PC-3 (cell line): ENCODE data around the gene GJC1. TPM values are rescaled to one million over a fixed set of nuclear protein-coding genes. Genes with fewer than 3 reads are reported as not detected.
A peak's percentile ranks its signal among the peaks of the same experiment; 100 is the strongest.

Source experiments
- ATAC-seq: fragments of 200-7000 bp; cut with Tn5 transposase; 2 replicates; pipeline ENCODE4 v1.9.1; 2020; ENCODE audit warnings: mild to moderate bottlenecking, moderate library complexity
- BruUV-seq: library from RNA; stranded (reverse); fragments of 400-500 nt; replicated peaks from 2 replicates; lab custom pipeline; 2021; lab: Mats Ljungman, UMichigan
- CTCF ChIA-PET: fragments of 300-600 bp; sonication (Branson Sonifier 250); formaldehyde crosslinking; loops from one replicate; lab custom pipeline; 2022; ENCODE audit warnings: antibody characterized with exemption; lab: Charles Lee
- POLR2A ChIA-PET: fragments of 300-600 bp; sonication (Branson Sonifier 250); formaldehyde crosslinking; loops from one replicate; lab custom pipeline; 2022; ENCODE audit warnings: antibody characterized with exemption; ENCODE audit not compliant: unreplicated experiment; lab: Charles Lee
- DNase-seq: peaks from one replicate; pipeline ENCODE4 v3.0.0-alpha.2; 2015
- H2AFZ ChIP-seq: fragments of 300-600 bp; sonication (generic); 2 replicates; pipeline ENCODE4 v1.6.0; 2016; ENCODE audit warnings: antibody characterized with exemption, low read length
- H3F3A ChIP-seq: fragments of 300-600 bp; sonication (generic); one replicate; pipeline ENCODE4 v1.6.0; 2017; ENCODE audit warnings: antibody characterized with exemption, low read length, control low read depth, mild to moderate bottlenecking; ENCODE audit not compliant: unreplicated experiment
- H3K27ac ChIP-seq: fragments of 300-600 bp; sonication (generic); 2 replicates; pipeline ENCODE4 v1.5.1; 2016; ENCODE audit warnings: mild to moderate bottlenecking, low read length
- H3K27me3 ChIP-seq: fragments of 300-600 bp; sonication (generic); 2 replicates; pipeline ENCODE4 v1.6.1; 2016; ENCODE audit warnings: low read length, mixed read lengths
- H3K36me3 ChIP-seq: fragments of 300-600 bp; sonication (generic); 2 replicates; pipeline ENCODE4 v1.6.1; 2016; ENCODE audit warnings: low read depth, mixed run types, low read length, mixed read lengths
- H3K4me1 ChIP-seq: fragments of 300-600 bp; sonication (generic); 2 replicates; pipeline ENCODE4 v1.5.1; 2016; ENCODE audit warnings: low read length; ENCODE audit not compliant: insufficient read depth
- H3K4me2 ChIP-seq: fragments of 300-600 bp; sonication (generic); 2 replicates; pipeline ENCODE4 v1.6.0; 2016; ENCODE audit warnings: low read length
- H3K4me3 ChIP-seq: fragments of 300-600 bp; sonication (generic); 2 replicates; pipeline ENCODE4 v1.5.1; 2016; ENCODE audit warnings: mild to moderate bottlenecking, low read length, mixed read lengths
- H3K79me2 ChIP-seq: fragments of 300-600 bp; sonication (generic); 2 replicates; pipeline ENCODE4 v1.6.1; 2017; ENCODE audit warnings: low read length, mixed read lengths
- H3K9ac ChIP-seq: fragments of 300-600 bp; sonication (generic); 2 replicates; pipeline ENCODE4 v1.6.0; 2016; ENCODE audit warnings: mild to moderate bottlenecking, low read length
- H3K9me2 ChIP-seq: fragments of 300-600 bp; sonication (generic); replicated peaks from 2 replicates; pipeline ENCODE4 v1.6.1; 2016; ENCODE audit warnings: mixed run types, low read length, mixed read lengths
- H3K9me3 ChIP-seq: fragments of 300-600 bp; sonication (generic); 2 replicates; pipeline ENCODE4 v1.6.1; 2016; ENCODE audit warnings: low read length, mixed read lengths
- H4K20me1 ChIP-seq: fragments of 300-600 bp; sonication (generic); 2 replicates; pipeline ENCODE4 v1.6.1; 2016; ENCODE audit warnings: low read length, mixed read lengths
- CTCF ChIP-seq: fragments of 300-600 bp; sonication (generic); conservative IDR thresholded peaks from 2 replicates; pipeline ENCODE4 v1.5.1; 2017; ENCODE audit warnings: antibody characterized with exemption, low read depth, mild to moderate bottlenecking, low read length
- EZH2 ChIP-seq: fragments of 300-600 bp; sonication (generic); IDR thresholded peaks from one replicate; pipeline ENCODE4 v1.6.1; 2017; ENCODE audit warnings: antibody characterized with exemption, mild to moderate bottlenecking, low read length; ENCODE audit not compliant: unreplicated experiment
- EZH2phosphoT487 ChIP-seq: fragments of 300-600 bp; sonication (generic); IDR thresholded peaks from 2 replicates; pipeline ENCODE4 v1.6.1; 2018; ENCODE audit warnings: mild to moderate bottlenecking, antibody characterized with exemption, low read length, borderline replicate concordance
- intact Hi-C: fragments of 100-400 bp; cut with micrococcal nuclease; formaldehyde crosslinking; loops from 2 replicates; pipeline ENCODE4 v1.9.0; 2023
- total RNA-seq: library from RNA; depleted of rRNA; stranded (reverse); fragments of >200 nt; gene quantifications from 2 replicates; pipeline ENCODE4 v1.2.3, GENCODE V29; 2014

Gene GJC1
- total RNA-seq, 1 experiment from 2014 or later = 17.1 TPM

- intact Hi-C loops = loop anchor here (2.0 kb wide), 1 partner anchor 35 kb away; no protein-coding TSS in a partner anchor
- Histone ChIP-seq H3K9me3 (no peaks in the 10 kb centered on the region), H3K9me2 (no peaks in the 10 kb centered on the region), H3K79me2 (no peaks in the 10 kb centered on the region), H3K9ac (peak overlapping the region; percentile 41), H3K4me1 (peaks cover 24% of the 10 kb centered on the region), H3F3A (no peaks in the 10 kb centered on the region), H2AFZ (peak overlapping the region; percentile 69), H4K20me1 (no peaks in the 10 kb centered on the region), H3K27me3 (no peaks in the 10 kb centered on the region), H3K4me2 (peak overlapping the region; percentile 43), H3K27ac (peak overlapping the region; percentile 82), H3K36me3 (no peaks in the 10 kb centered on the region; the same call in 1 of the 2 replicates), H3K4me3 (no peak overlapping the region)
- ATAC-seq (no peak; the same call in 1 of the 2 replicates), DNase-seq (no peak)
- TF ChIP-seq EZH2phosphoT487 = no peak
- no peak for TF ChIP-seq EZH2
- CTCF ChIA-PET = interaction anchor here (0.5 to 1.3 kb wide), 3 partner anchors 15 to 18 kb away, joined by 3 to 6 read pairs (median 3); no protein-coding TSS in a partner anchor
- POLR2A ChIA-PET = interaction anchor here (0.6 to 1.1 kb wide), 2 partner anchors 26 to 141 kb away, joined by 3 read pairs; no protein-coding TSS in a partner anchor
- BruUV-seq = TSS peak; percentile 34
Measured at GRCh38 chr17:44793885-44794842, 35.9 kb downstream of the GJC1 start.

GRCh38 chr17:44792276-44792675 is 37.8 kb downstream of the GJC1 start:
- H2AFZ ChIP-seq = no peak overlapping the region
- DNase-seq (no peak), ATAC-seq (no peak)
- CTCF ChIA-PET = no interaction called here
- TF ChIP-seq CTCF (no peak), EZH2phosphoT487 (no peak), EZH2 (no peak)
- no peaks in the 10 kb centered on the region for H3K27me3 ChIP-seq
- H4K20me1 ChIP-seq = no peaks in the 10 kb centered on the region
- peaks cover 24% of the 10 kb centered on the region for H3K4me1 ChIP-seq
- H3F3A ChIP-seq = no peaks in the 10 kb centered on the region
- BruUV-seq = no TSS peak
- H3K4me3 ChIP-seq = no peak overlapping the region
- H3K79me2 ChIP-seq = no peaks in the 10 kb centered on the region
- H3K9me2 ChIP-seq = no peaks in the 10 kb centered on the region
- no peaks in the 10 kb centered on the region for H3K9me3 ChIP-seq
- no peak overlapping the region for H3K4me2 ChIP-seq
- H3K36me3 ChIP-seq = no peaks in the 10 kb centered on the region; the same call in 1 of the 2 replicates
- POLR2A ChIA-PET = interaction anchor here (0.6 kb wide), 2 partner anchors 118 to 259 kb away, joined by 5 to 9 read pairs; no protein-coding TSS in a partner anchor
- intact Hi-C loops = no loop called here
- no peak overlapping the region for H3K27ac ChIP-seq
- no peak overlapping the region for H3K9ac ChIP-seq

- CTCF ChIA-PET = no interaction called here
- POLR2A ChIA-PET = no interaction called here
- no peak overlapping the region for H2AFZ ChIP-seq
- no TSS peak for BruUV-seq
- no peak for DNase-seq
- H3K4me3 ChIP-seq = no peak overlapping the region
- TF ChIP-seq EZH2 (no peak), EZH2phosphoT487 (no peak)
- no peak for ATAC-seq
- H3K4me2 ChIP-seq = no peak overlapping the region
- no peak overlapping the region for H3K27ac ChIP-seq
- H3K9me2 ChIP-seq = no peaks in the 10 kb centered on the region
- H4K20me1 ChIP-seq = no peaks in the 10 kb centered on the region
- H3K4me1 ChIP-seq = no peaks in the 10 kb centered on the region
- H3F3A ChIP-seq = no peaks in the 10 kb centered on the region
- H3K79me2 ChIP-seq = no peaks in the 10 kb centered on the region
- no peaks in the 10 kb centered on the region for H3K9me3 ChIP-seq
- no peaks in the 10 kb centered on the region for H3K27me3 ChIP-seq
- no peak overlapping the region for H3K9ac ChIP-seq
- intact Hi-C loops = no loop called here
- H3K36me3 ChIP-seq = no peaks in the 10 kb centered on the region
Measured at GRCh38 chr17:44788139-44788538, 41.9 kb downstream of the GJC1 start.
